SH-SY5Y (cell line): ENCODE data around the gene TMEM51.

Source experiments
- GATA2 ChIP-seq: IDR thresholded peaks from 2 replicates; pipeline ENCODE4 v1.6.1; 2011; ENCODE audit warnings: mild to moderate bottlenecking, low read depth, low read length
- GATA3 ChIP-seq: IDR thresholded peaks from 2 replicates; pipeline ENCODE4 v1.6.1; 2011; ENCODE audit warnings: low read depth, mild to moderate bottlenecking, low read length, moderate library complexity

- TF ChIP-seq GATA2 (no peak), GATA3 (no peak)
Observed at GRCh38 chr1:15115542-15116330, 37.8 kb upstream of the TMEM51 start.
